HPDE6-E6E7 (cell line): ENCODE data around the gene TMCC2.
"Not testable (repeated sequence)": the region's sequence is repeated elsewhere in the genome, so short reads cannot be mapped to it uniquely, and the experiment has no call there.

Source experiments
- DNase-seq: peaks from one replicate; pipeline ENCODE4 v3.0.0; 2011; ENCODE audit warnings: missing footprints; ENCODE audit errors: extremely low spot score

Gene TMCC2

GRCh38 chr1:205280666-205281395, 53.1 kb downstream of the TMCC2 start:
- not testable (repeated sequence) for DNase-seq

- DNase-seq = no peak
These were observed 55.8 kb downstream of the TMCC2 start for GRCh38 chr1:205283270-205284147.

GRCh38 chr1:205284420-205285144, 56.8 kb downstream of the TMCC2 start:
- DNase-seq = peak; percentile 99

- no peak for DNase-seq
These were observed 57.8 kb downstream of the TMCC2 start for GRCh38 chr1:205285381-205286101.

- DNase-seq = no peak
These were observed 58.7 kb downstream of the TMCC2 start for GRCh38 chr1:205286335-205286950.

GRCh38 chr1:205287076-205287475, 59.3 kb downstream of the TMCC2 start:
- no peak for DNase-seq

GRCh38 chr1:205287767-205288559, 60.2 kb downstream of the TMCC2 start:
- no peak for DNase-seq

GRCh38 chr1:205291596-205291995, 63.9 kb downstream of the TMCC2 start:
- no peak for DNase-seq

GRCh38 chr1:205293350-205294074, 65.8 kb downstream of the TMCC2 start:
- no peak for DNase-seq

GRCh38 chr1:205294175-205294917, 66.6 kb downstream of the TMCC2 start:
- DNase-seq = no peak

GRCh38 chr1:205294934-205295333, 67.2 kb downstream of the TMCC2 start:
- DNase-seq = no peak

- DNase-seq = no peak
These were observed 68.4 kb downstream of the TMCC2 start for GRCh38 chr1:205296154-205296553.

- DNase-seq = not testable (repeated sequence)
These were observed 69.9 kb downstream of the TMCC2 start for GRCh38 chr1:205297546-205298177.

- DNase-seq = peak; percentile 83
These were observed 70.6 kb downstream of the TMCC2 start for GRCh38 chr1:205298191-205298994.

- DNase-seq = no peak
These were observed 72.4 kb downstream of the TMCC2 start for GRCh38 chr1:205300149-205300548.

- DNase-seq = no peak
These were observed 73.6 kb downstream of the TMCC2 start for GRCh38 chr1:205301205-205301821.
